WTC11 (cell line): ENCODE results near the gene MYH16.

Experiments
- CREM ChIP-seq: sonication (generic); formaldehyde crosslinking; IDR thresholded peaks from 2 replicates; pipeline ENCODE4 v1.8.1; 2022; ENCODE audit warnings: mild to moderate bottlenecking, missing genetic modification reagents, moderate library complexity
- JUN ChIP-seq: sonication (generic); formaldehyde crosslinking; IDR thresholded peaks from 2 replicates; pipeline ENCODE4 v1.8.0; 2023; ENCODE audit warnings: mild to moderate bottlenecking, missing genetic modification reagents
- NFYB ChIP-seq: sonication (generic); formaldehyde crosslinking; conservative IDR thresholded peaks from 2 replicates; pipeline ENCODE4 v1.8.0; 2022; ENCODE audit warnings: low read depth, missing genetic modification reagents
- TEAD1 ChIP-seq: sonication (generic); formaldehyde crosslinking; IDR thresholded peaks from 2 replicates; pipeline ENCODE4 v1.8.0; 2022; ENCODE audit warnings: mild to moderate bottlenecking, missing genetic modification reagents
- TP53 ChIP-seq: sonication (generic); formaldehyde crosslinking; IDR thresholded peaks from 2 replicates; pipeline ENCODE4 v1.8.1; 2023; ENCODE audit warnings: mild to moderate bottlenecking, missing genetic modification reagents
- ZNF232 ChIP-seq: sonication (generic); formaldehyde crosslinking; IDR thresholded peaks from 2 replicates; pipeline ENCODE4 v1.8.0; 2022; ENCODE audit warnings: mild to moderate bottlenecking, missing genetic modification reagents
- TF ChIP-seq, protein P1 (sequence below): fragments of 200-600 bp; IDR thresholded peaks from 2 replicates; pipeline ENCODE4 v1.8.0; 2022; ENCODE audit warnings: antibody characterized with exemption
- TF ChIP-seq, protein P2 (sequence below): sonication (generic); formaldehyde crosslinking; IDR thresholded peaks from 2 replicates; pipeline ENCODE4 v1.8.0; 2023; ENCODE audit warnings: mild to moderate bottlenecking, missing genetic modification reagents

- TF ChIP-seq ZNF232: no peak
- TF ChIP-seq CREM (CRISPR knock-in tag): no peak
- TF ChIP-seq, protein P1, sequence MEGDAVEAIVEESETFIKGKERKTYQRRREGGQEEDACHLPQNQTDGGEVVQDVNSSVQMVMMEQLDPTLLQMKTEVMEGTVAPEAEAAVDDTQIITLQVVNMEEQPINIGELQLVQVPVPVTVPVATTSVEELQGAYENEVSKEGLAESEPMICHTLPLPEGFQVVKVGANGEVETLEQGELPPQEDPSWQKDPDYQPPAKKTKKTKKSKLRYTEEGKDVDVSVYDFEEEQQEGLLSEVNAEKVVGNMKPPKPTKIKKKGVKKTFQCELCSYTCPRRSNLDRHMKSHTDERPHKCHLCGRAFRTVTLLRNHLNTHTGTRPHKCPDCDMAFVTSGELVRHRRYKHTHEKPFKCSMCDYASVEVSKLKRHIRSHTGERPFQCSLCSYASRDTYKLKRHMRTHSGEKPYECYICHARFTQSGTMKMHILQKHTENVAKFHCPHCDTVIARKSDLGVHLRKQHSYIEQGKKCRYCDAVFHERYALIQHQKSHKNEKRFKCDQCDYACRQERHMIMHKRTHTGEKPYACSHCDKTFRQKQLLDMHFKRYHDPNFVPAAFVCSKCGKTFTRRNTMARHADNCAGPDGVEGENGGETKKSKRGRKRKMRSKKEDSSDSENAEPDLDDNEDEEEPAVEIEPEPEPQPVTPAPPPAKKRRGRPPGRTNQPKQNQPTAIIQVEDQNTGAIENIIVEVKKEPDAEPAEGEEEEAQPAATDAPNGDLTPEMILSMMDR: no peak
- TF ChIP-seq TP53: no peak
- TF ChIP-seq, protein P2, sequence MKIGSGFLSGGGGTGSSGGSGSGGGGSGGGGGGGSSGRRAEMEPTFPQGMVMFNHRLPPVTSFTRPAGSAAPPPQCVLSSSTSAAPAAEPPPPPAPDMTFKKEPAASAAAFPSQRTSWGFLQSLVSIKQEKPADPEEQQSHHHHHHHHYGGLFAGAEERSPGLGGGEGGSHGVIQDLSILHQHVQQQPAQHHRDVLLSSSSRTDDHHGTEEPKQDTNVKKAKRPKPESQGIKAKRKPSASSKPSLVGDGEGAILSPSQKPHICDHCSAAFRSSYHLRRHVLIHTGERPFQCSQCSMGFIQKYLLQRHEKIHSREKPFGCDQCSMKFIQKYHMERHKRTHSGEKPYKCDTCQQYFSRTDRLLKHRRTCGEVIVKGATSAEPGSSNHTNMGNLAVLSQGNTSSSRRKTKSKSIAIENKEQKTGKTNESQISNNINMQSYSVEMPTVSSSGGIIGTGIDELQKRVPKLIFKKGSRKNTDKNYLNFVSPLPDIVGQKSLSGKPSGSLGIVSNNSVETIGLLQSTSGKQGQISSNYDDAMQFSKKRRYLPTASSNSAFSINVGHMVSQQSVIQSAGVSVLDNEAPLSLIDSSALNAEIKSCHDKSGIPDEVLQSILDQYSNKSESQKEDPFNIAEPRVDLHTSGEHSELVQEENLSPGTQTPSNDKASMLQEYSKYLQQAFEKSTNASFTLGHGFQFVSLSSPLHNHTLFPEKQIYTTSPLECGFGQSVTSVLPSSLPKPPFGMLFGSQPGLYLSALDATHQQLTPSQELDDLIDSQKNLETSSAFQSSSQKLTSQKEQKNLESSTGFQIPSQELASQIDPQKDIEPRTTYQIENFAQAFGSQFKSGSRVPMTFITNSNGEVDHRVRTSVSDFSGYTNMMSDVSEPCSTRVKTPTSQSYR (CRISPR knock-in tag): no peak
- no peak for TF ChIP-seq NFYB (CRISPR knock-in tag)
- no peak for TF ChIP-seq JUN (CRISPR knock-in tag)
- TF ChIP-seq TEAD1 (CRISPR knock-in tag): no peak
These were observed 36.7 kb upstream of the MYH16 start for GRCh38 chr7:99235925-99236324.
